Activated CD4-positive, CD25-positive, alpha-beta regulatory T cell treated with anti-CD3 and anti-CD28 coated beads, Interleukin-2, amount 50 U/mL, for 16 hours (primary cell): ENCODE results near the gene BRD4.

Source experiments
- DNase-seq: peaks from one replicate; pipeline ENCODE4 v3.0.0-alpha.2; 2020; ENCODE audit warnings: low read depth, low spot score

BRD4 gene

DNA sequence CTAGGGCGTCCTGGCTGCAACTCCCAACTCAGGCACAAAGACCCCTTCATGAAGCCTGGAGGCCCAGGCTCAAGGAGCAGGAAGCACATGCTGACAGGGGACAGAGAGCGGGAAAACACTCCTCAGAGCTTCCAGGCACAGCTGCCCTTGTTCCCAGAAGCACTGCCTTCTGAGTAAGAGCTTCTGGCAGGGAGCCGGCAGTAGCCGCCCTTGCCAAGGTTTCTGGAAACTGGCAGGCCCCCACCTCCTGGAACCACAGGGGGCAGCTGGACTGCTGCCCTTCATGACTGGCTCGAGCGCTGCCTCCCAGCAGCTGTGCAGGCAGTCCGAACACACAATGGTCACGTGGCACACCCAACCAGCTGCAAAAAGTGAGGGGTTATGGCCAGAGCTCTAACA, 66.5 kb downstream of the BRD4 start:
- no peak for DNase-seq

DNA sequence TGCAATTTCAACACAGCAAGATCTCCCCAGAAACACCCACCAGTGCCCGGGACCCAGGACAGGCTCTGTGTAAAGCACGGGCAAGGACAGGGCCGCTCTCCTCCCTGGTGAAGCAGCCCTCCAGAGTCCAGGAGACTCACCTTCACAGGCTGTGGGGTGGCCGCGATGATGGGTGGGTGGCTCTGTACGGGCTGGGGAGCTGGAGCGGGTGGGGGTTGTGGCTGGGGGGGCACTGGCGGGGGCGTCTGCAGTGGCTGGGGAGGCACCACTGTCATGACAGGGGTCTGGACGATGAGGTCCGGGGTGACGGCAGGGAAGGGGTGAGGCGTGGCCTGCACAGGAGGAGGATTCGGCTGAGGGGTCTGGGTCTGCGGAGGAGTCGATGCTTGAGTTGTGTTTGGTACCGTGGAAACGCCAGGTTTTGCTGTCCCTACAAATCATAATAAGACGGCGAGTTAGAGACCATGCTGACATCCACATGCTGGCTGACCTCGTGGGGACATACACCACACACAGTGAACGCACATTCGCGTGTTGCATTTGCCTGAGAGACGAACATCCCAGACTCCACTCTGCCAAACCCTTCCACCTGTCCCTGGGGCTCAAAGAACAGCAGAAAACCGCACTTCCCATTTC, 67.0 kb downstream of the BRD4 start:
- DNase-seq, result no peak

DNA sequence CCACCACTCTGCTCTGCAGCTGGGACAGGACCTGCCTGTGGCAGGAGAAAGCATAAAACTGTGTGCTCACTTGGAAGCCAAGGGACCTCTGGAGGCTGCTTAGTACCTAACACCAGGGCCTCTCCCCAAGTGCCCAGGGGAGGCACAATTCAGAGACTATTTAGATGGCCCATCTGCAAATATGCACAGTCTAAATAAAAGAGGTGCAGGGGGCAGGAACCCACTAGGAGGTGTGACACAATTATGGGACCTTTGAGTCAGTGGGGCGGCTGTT, 67.5 kb downstream of the BRD4 start:
- DNase-seq, result no peak

DNA sequence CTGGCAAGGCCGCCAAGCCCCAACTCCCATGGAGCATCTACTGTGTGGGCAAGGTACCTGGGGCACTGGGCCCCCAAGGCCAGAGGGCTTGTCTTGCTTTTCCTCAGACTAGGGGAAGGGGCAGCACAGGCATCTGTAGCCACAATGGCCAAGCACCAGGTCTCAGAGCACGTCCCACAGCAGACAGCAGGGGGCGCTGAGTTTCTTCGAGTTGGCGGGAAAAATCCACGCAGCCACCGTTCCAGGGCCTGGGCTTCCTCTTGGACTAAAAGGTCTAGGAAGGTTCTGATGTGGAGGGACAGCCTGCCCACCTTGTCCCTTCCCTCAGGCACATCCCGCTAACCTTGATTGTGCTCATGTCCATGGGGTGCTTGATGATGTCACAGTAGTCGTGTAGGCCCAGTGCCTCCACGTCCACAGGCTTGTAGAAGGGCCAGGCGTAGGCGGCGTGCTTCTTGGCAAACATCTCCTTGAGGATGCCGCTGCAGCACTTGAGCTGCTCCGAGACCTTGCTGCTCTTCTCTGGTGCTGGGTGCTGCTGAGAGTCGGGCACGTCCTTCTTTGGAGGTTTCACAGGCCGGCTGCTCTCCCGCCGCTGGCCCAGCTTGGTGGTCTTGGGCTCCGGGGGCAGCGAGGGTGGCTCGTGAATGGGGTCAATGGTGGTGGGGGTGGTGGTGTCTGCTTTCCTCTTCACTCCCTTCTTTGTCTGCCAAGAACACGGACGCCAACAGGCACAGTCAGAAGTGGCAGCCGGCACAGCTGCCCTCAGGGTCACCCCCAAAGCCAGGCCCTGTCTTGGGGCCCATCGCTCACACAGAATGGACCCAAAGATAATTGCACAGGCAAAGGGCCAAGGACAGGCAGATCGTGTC, 68.0 kb downstream of the BRD4 start:
- peak; percentile 58 for DNase-seq

DNA sequence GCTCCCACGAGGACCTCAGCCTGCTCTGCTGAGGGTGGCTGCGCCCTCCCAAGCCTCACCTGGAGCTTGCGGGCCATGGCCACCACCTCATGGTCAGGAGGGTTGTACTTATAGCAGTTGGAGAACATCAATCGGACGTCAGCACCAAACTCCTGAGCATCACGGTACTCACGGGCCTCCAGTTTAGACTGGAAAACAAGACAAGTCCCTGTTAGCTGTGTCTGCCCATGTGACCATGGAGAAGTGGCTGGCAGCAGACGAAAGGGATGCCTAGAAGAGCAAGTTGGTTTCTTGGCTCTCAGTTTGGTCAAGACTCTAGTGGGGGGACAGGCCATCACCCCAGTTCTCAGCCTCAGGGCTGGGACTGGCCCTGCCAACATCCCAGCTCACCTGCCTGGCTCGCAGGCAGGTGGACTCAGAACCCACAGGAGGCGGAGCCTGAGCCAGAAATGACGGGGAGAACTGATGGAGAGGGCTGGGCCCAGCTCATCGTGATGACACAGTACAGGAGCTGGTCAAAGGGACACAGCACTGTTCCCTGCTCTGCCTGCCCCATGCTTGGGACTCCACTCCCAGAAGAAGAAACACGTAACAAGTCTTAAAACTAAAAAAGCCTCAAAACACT, 68.9 kb downstream of the BRD4 start:
- no peak for DNase-seq

DNA sequence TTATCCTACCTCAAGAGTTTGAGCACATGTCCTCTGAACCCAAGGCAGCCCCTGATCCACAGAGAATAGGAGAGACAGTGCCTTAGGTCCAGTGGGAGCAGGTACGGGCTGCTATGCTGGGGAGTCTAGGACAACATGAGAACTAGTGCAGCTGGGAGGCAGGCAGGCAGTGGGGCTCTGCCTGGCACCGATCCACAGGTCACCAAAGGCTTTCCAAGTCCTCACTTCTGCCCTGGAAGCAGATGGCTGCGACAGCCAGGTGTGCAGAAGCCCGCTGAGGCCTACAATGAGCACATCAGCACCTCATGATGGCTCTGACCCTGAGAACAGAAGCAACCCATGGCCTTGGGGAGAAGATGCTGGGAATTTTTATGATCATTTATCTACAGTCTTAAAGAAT, 70.3 kb downstream of the BRD4 start:
- DNase-seq, result no peak

DNA sequence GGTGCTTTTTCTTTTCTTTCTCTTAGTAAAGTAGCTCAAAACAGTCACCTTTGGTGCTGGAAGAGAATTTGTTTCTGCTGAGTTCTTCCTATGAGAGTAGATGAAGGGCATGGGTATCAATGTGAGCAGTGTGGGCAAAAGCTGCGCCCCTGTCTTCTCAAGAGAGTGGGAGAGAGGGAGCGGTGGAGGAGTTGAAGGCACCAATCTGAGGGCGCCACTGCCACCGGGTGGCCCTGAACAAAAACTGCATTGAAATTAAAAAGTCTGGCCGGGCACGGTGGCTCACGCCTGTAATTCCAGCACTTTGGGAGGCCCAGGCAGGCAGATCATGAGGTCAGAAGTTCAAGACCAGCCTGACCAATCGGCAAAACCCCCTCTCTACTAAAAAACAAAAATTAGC, 71.4 kb downstream of the BRD4 start:
- DNase-seq, result no peak

DNA sequence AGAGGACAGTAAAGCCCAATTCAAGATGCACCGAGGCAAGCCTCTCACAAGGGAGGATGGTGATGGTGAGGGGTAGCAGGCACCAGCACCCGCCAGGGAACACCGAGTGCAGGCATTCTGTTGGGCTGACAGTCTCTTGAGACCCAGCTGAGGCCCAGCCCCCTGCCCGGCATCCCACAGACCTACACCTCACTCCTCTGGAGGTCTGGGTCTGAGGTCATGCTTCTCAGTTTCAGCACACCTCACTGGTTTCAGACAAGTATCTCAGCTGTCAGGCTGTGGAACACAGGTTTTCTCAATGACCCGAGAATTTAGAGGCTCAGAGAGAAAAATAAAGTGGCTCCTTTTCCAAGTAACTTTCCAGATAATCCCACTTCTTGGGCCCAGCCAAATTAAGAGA, 72.4 kb downstream of the BRD4 start:
- DNase-seq, result no peak

DNA sequence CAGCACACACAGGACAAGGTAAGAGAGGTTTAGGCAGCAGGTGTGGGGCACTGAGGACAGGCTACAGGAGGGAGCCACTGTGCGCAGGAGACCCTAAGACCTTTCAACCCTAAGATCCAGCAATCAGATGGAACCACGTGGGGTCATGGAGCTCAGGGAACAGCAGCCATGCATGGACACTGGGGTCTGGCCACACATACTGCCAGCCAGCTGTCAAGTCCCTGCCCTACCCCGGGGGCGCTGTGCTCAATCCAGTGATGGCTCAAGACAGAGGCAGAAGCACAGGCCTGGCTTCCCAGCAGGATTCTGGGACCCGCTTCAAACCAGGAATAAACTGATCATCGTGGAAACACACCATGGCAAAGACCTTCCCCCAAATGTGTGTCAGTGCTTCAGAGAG, 74.6 kb downstream of the BRD4 start:
- DNase-seq, result no peak

DNA sequence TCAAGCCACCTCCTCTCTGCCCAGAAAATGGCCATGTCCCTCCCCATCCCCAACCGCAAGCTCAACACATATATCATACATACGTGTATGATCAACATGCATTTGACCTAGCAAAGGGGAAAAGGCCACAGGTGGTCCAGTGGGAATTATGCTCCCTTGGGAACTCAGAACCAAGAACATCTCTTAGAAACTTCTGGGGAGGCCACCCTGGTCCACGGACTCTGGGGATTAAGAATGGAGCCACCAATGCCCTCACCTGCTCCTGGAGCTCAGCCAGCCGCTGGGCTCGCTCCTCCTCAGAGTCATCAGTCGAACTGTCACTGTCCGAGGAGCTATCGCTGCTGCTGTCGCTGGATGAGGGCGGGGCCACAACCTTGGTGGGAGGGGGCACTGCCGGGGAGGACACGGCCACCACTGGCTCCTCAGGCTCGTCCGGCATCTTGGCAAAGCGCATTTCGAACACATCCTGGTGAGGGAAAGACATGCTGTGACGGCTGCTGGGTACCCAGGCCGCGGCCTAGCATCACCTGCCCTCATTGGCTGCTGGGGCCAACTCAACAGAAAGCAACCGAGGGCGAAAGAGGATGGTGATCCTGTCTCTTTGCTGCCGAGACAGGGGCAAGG, 75.5 kb downstream of the BRD4 start:
- no peak for DNase-seq

DNA sequence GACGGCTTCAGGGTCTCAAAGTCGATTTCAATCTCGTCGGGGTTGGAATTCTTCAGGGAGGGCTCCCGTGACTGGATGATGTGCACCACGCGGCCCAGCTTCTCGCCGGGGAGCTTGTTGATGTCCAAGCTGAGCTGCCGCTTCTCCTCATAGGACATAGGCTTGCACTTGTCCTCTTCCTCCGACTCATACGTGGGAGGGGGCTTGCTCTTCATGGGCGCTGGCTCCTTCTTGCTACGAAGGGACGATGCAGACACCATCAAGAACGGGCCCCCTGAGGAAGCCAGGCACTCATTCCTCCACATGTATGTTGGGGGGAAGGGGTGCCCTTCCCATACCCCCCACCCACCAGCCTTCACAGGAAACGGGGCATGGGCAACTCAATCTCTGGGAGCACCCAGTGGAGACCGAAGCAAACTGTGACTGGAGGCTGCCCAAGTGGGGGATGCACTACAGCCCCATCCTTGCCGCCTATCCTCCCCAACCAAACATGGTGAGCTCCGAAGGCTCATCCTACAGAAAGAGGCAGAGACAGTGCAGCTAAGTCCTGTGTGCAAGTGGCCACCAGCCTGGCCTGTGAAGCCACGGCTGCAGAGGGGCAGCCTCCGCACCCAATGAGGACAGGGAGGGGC, 76.9 kb downstream of the BRD4 start:
- no peak for DNase-seq

DNA sequence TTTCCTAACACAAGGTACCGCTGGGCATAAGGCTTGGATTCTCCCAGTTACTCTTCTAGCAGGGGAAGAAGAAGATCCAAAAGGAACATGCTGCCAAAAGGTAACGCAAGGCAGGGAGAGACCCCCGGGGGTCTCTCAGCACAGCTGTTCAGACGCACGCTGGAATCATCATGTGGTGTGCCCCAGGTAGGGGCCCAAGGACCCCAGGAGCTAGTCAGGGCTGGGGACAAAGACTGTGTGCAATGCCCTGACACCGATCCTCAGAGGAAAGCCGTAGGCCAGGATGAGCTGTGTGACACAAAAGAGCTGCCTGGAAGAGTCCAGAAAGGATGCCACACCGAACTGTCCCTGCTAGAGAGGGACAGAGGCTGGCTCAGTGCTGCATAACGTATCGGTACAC, 77.8 kb downstream of the BRD4 start:
- no peak for DNase-seq

DNA sequence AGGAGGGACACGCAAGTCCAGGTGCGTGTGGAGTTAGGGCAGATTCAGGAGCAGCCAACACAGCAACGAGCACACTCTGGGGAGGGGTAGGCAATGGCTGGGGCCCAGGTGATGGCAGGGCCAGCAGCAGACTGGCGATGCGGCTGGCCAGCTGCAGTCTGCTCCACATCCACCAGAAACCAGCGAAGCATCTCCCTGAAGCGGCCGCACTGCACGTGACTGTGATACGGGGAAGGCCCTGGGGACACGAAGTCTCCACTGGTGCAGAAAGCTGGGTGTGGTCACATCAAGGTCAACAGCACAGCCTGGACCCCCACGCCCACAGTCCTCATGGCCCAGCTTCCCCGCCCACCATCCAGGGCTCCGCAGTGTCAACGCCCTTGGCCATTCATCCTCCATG, 78.8 kb downstream of the BRD4 start:
- no peak for DNase-seq

DNA sequence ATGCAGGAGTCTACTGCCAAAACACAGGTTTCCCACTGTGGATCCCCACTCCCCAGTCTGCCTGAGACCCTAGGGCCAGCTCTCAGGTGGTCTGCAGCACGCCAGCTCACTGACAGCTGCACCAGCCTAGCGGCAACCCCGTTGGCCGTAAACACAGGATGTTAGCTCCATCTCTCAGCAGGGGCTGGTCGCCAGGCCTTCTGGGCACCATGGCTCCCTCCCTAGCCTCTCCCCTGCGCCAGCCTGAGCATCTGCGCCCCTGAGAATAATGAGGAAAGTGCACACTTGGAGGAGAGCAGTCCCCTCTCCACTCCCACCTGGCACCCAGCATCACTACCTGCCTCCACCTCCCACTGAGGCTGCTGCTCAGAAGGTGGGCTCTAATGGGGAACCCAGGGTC, 79.3 kb downstream of the BRD4 start:
- DNase-seq, result no peak

DNA sequence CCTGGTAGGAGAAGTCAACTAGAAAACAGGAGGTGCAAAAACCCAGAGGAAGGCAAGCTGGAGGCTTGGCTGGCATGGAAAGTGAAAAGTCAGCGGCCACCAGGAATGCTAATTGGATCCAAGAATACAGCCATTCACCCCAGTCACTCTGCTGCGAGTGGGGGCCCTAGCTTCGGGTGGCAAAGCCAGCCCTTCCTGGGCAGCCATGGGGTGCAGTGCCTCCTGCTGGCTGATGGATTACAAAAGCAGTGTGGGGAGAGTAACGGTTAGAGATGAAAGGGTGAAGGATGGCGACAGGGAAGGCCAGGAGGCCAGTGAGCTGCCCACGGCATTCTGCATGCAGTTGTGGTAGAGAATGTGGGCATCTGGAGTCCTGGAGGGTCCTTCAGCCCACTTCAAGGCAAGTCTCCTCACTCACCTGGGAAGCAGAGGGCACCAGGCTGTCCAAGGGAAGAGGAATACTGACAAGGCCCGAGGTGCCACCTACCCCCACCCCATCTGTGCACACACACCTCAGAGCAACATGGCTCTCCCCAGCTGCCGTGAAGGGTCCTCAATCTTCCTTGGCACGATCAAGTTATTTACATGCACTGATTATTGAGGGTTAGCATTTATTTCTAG, 79.8 kb downstream of the BRD4 start:
- no peak for DNase-seq

DNA sequence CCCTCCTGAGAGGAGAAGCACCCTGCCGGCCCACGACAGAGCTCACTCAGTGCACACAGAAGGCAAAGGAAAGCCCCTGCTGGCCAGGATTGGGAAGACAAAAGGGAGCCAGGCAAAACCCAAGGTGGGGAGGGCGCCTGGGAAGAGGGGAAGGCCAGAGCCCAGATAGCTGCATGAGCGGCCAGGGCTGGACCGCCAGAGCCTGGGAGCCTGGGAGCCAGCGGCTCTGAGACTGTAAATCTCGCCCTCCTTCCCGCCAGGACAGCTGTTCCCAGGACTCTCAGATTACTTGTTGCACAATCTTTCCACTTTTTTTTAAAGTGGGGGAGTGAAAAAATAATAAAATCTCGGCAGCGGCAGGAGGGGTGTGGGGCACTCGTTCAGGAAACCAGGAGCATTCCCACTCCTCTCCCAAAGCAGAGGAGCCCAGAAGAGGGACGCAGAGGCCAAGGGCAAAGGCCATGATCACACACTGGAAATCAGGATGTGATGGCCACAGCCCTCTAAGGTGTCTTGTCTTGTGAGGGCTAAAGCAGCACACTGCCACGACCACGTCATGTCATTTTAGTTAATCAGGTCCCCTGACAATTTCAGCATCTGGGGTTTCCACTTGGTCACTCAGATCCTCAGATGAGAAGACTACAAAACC, 80.5 kb downstream of the BRD4 start:
- no peak for DNase-seq

DNA sequence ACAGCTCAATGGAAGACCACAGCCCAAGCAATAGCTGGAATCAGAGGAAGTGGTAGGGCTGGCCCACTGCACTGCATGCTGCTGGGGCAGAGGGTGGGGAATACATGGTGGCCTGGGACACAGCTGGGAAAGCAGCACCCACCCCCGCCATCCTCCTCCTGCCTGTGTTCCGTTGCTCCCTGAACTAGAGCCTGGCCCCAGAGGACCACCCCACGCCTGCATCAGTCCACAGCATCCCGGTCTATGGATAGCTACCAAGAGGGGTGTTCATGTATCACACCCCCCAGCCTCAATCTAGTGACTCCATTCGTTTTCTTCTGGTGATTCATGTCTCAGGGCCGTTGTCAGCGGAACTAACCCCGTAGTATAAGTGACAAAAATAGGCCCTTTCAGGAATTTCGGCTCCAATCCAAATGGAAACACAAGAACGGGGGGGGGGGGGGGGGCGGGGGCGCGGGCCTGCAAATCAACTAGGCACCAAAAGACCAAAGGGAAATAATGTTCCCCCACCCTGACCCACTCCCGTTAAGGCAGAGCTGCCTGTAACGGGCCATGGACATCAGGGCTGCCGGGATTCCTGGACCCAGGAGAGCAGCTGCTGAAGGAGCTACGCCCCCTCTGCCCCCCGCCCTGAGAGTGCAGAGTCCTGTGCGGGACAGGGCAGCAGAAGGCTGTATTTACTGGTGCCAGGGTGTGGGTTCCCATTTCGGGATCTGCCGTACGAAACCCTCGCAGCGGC, 81.2 kb downstream of the BRD4 start:
- no peak for DNase-seq

DNA sequence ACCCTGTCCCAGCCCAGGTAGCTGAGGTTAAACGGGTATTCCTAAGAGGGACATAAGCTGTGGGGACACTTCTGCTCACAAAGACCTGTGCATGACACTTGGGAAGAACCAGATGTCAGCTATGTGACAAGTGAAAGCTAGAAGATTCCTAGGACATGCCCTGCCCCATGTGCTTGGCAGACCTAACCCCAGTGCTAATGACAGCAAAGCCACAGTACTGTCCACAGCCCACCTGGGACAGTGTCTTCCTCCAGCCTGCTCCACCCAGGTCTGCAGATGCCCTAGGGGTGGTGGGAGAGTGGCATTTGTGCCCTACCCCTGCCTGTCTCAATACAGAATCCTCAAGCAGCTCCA, 81.7 kb downstream of the BRD4 start:
- no peak for DNase-seq

DNA sequence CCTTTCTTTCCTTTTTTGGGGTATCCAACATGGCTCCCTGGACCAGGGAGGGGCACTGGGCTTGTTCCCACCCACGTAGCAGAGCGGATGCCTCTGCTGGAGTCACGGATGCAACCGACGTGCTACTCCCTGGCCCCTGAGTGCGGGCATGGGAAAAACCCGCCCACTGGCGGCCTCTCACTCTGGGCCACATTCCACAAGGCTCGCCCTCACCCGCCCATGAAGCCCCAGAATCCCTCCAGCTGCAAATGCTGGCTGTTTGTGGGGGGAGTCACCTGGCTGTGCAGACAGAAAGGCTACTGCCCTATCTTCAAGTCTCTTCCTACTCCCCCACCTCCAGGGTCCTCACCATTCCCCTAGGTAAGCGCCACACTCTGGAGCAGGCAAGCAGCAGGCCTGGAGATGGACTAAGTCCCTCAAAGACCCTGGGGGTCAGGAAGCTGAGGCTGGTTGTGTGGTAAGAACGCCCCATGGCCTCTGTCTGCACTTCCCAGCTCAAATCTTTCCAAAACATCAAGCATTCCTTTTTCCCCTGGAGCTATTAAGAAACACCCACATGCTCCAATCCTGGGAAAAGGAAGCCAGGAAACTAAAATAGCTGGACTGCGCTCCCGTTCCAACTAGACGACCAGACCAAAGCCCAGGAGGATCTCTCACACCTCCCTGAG, 82.2 kb downstream of the BRD4 start:
- DNase-seq, result no peak

DNA sequence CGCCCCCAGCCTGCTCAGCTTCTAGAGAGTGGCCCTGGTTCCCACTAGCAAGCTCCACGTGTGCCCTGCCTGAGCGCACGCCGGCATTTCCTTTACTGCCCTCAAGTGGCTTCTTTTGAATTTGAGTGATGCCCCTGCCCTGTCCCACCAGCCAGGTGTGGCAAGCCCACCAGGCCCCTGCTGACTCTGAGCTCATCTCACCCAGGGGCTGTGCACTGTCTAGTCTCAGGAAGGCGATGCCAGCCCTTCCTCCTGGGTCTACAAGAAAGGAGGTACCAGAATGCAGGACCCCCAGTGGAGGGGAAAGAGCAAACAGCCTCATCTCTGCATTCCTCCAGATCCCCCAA, 82.8 kb downstream of the BRD4 start:
- DNase-seq, result no peak
